WERI-Rb-1 (cell line): Measurements from ENCODE around the gene PAQR3.
"Not testable (repeated sequence)": the region's sequence is repeated elsewhere in the genome, so short reads cannot be mapped to it uniquely, and the experiment has no call there.

Experiments
- DNase-seq: peaks from one replicate; pipeline ENCODE4 v3.0.0-alpha.2; 2020
- H3K27ac ChIP-seq: fragments of 250-450 bp; sonication (Bioruptor Pico); 2 replicates; pipeline ENCODE4 v1.5.1; 2020; ENCODE audit warnings: mild to moderate bottlenecking, moderate library complexity
- H3K27me3 ChIP-seq: fragments of 250-450 bp; sonication (Bioruptor Pico); 2 replicates; pipeline ENCODE4 v1.5.1; 2021; ENCODE audit warnings: mild to moderate bottlenecking, low read depth, moderate library complexity; ENCODE audit not compliant: insufficient read depth, severe bottlenecking
- H3K36me3 ChIP-seq: fragments of 250-450 bp; sonication (Bioruptor Pico); 2 replicates; pipeline ENCODE4 v1.5.1; 2020; ENCODE audit warnings: mild to moderate bottlenecking, moderate library complexity
- H3K4me3 ChIP-seq: 2 replicates; pipeline ENCODE4 v1.5.1; 2011; ENCODE audit warnings: low read depth, mild to moderate bottlenecking, control low read depth, low read length
- H3K9me3 ChIP-seq: fragments of 250-450 bp; sonication (Bioruptor Pico); 2 replicates; pipeline ENCODE4 v1.5.1; 2021; ENCODE audit warnings: mild to moderate bottlenecking, moderate library complexity; ENCODE audit not compliant: severe bottlenecking
- TF ChIP-seq, protein P1 (sequence below): IDR thresholded peaks from 2 replicates; pipeline ENCODE4 v1.5.1; 2011; ENCODE audit warnings: low read depth, mild to moderate bottlenecking, control low read depth, inconsistent platforms, low read length

The PAQR3 gene

DNA sequence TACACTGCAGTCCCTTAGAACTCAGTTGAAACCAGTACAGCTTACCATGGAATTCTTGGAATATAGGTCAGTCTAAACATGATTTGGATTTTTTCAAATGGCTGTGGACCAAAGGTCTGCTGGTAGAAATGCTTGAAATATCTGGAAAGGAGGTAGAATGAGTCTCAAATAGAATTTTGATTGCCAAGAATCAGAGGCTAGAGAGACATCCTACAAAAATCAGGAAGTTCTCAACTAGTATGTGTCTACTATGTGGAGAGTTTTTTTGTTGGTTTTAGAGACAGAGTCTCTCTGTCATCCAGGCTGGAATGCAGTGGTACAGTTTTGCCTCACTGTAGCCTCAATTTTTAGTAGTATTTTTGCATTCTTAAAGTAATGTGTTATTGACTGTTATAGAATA lies 53.6 kb downstream of the PAQR3 start:
- no peak overlapping the region for H3K27ac ChIP-seq
- no peaks in the 10 kb centered on the region for H3K27me3 ChIP-seq
- DNase-seq: no peak
- TF ChIP-seq, protein P1, sequence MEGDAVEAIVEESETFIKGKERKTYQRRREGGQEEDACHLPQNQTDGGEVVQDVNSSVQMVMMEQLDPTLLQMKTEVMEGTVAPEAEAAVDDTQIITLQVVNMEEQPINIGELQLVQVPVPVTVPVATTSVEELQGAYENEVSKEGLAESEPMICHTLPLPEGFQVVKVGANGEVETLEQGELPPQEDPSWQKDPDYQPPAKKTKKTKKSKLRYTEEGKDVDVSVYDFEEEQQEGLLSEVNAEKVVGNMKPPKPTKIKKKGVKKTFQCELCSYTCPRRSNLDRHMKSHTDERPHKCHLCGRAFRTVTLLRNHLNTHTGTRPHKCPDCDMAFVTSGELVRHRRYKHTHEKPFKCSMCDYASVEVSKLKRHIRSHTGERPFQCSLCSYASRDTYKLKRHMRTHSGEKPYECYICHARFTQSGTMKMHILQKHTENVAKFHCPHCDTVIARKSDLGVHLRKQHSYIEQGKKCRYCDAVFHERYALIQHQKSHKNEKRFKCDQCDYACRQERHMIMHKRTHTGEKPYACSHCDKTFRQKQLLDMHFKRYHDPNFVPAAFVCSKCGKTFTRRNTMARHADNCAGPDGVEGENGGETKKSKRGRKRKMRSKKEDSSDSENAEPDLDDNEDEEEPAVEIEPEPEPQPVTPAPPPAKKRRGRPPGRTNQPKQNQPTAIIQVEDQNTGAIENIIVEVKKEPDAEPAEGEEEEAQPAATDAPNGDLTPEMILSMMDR: no peak
- H3K36me3 ChIP-seq: no peaks in the 10 kb centered on the region; the same call in none of the 2 replicates
- H3K4me3 ChIP-seq: no peak overlapping the region
- no peaks in the 10 kb centered on the region for H3K9me3 ChIP-seq

DNA sequence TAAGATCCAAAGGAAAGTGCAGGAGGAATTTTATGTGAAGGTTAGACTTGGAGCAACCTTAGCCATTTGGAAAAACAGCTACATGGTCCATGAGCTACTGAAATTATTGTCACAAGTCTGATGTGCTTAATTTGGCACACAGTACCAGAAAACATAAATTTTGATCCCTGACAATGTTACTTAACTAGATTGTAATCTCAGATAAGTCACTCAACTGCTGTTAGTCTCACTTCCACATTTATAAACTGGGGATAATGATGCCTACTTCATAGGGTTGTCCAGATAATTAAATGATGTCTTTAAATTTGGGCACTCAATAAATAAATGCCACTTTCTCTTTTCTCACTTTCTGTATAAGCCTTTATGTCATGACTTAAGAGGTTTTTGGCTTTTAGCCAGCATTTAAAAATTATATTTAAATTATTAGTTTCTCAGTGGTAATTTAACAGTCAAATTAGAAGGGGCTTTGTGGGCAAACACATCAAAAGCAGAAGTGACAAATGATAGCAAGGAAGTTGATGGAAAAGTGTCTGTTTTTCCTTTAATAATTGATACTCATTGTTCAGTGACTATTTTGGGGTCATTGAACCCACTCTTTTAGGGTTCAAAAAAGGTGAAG lies 58.3 kb downstream of the PAQR3 start:
- Histone ChIP-seq H3K36me3 (no peaks in the 10 kb centered on the region), H3K4me3 (no peak overlapping the region), H3K9me3 (no peaks in the 10 kb centered on the region), H3K27me3 (no peaks in the 10 kb centered on the region), H3K27ac (no peak overlapping the region)
- DNase-seq: no peak
- TF ChIP-seq, protein P1: no peak

- no peak overlapping the region for H3K4me3 ChIP-seq
- DNase-seq: no peak
- H3K9me3 ChIP-seq: no peaks in the 10 kb centered on the region
- TF ChIP-seq, protein P1: no peak
- H3K27me3 ChIP-seq: no peaks in the 10 kb centered on the region
- no peak overlapping the region for H3K27ac ChIP-seq
- H3K36me3 ChIP-seq: peaks cover 9% of the 10 kb centered on the region
Measured at GRCh38 chr4:78878031-78878430, 61.2 kb downstream of the PAQR3 start.

DNA sequence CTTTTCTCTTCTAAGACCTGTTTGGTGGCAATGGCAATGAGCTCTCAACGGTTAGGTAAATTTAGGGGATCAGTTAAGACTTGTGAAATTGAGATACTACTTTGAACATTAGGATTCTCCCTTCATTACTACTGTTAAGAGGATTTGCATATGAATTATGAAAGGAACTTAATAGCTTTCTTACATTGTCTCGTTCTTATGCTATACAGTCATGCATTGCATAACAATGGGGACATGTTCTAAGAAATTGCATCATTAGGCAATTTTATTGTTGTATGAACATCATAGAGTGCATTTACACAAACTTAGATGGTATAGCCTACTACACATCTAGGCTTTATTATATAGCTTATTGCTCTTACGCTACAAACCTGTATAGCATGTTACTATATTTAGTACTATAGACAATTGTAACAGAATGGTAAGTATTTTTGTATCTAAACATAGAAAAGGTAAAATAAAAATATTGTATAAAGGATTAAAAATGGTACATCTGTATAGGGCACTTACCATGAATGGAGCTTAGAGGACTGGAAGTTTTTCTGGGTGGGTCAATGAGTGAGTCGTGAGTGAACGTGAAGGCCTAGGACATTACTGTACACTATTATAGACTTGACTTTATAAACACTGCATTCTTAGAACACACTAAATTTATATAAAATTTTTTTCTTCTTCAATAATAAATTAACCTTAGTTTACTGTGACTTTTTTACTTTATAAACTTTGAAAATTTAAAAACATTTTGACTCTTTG lies 62.5 kb downstream of the PAQR3 start:
- Histone ChIP-seq H3K4me3 (no peak overlapping the region), H3K9me3 (no peaks in the 10 kb centered on the region), H3K36me3 (peaks cover 14% of the 10 kb centered on the region), H3K27me3 (no peaks in the 10 kb centered on the region), H3K27ac (no peak overlapping the region)
- TF ChIP-seq, protein P1: no peak
- no peak for DNase-seq

DNA sequence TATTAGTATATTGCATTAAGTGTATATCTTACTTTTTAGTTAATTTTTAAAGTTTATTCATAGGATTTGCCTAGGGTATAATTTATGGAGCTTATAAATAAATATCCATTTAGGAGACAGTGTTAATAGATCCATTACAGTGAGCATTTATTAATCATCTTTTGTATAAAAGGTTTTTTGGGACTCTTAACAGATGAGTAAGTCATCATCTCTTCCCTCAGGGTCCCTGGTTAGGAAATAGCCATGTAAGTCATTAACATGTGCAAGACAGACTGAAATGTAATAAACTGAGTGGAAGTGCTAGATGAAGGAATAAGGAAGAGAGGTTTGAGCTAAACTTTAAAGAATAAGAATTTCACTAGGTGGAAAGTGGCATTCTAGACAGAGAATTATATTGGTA lies 69.2 kb downstream of the PAQR3 start:
- Histone ChIP-seq H3K36me3 (peaks cover 27% of the 10 kb centered on the region), H3K9me3 (no peaks in the 10 kb centered on the region), H3K27ac (no peak overlapping the region), H3K4me3 (no peak overlapping the region), H3K27me3 (no peaks in the 10 kb centered on the region)
- TF ChIP-seq, protein P1: no peak
- DNase-seq: no peak

GRCh38 chr4:78868712-78869111 lies 70.5 kb downstream of the PAQR3 start:
- peaks cover 19% of the 10 kb centered on the region for H3K36me3 ChIP-seq
- DNase-seq, H3K27me3 ChIP-seq, H3K9me3 ChIP-seq, H3K4me3 ChIP-seq, H3K27ac ChIP-seq: not testable (repeated sequence)
